GM12878 (cell line): ENCODE data around the gene SLC18A3.

Source experiments
- CBX5 ChIP-seq: sonication (generic); IDR thresholded peaks from 2 replicates; pipeline ENCODE4 v1.6.1; 2016; ENCODE audit warnings: low read depth, moderate library complexity, mild to moderate bottlenecking, inconsistent platforms
- ESRRA ChIP-seq: IDR thresholded peaks from 2 replicates; pipeline ENCODE4 v1.6.1; 2012; ENCODE audit warnings: mild to moderate bottlenecking, low read length, improper control_type of control experiment
- ETV6 ChIP-seq, 2 experiments: fragments of 450-650 bp in 1 of 2; IDR thresholded peaks in 1 of 2; conservative IDR thresholded peaks in 1 of 2; 2 replicates each; pipeline ENCODE4 v1.6.1; 2014; ENCODE audit warnings: antibody characterized with exemption in 1 of 2, borderline replicate concordance in 1 of 2, low read depth in 1 of 2, mild to moderate bottlenecking in 1 of 2, moderate library complexity in 1 of 2
- KAT2A ChIP-seq: conservative IDR thresholded peaks from 2 replicates; pipeline ENCODE4 v1.6.1; 2011; ENCODE audit warnings: low read depth, low read length; ENCODE audit not compliant: control insufficient read depth
- MYC ChIP-seq: IDR thresholded peaks from 2 replicates; pipeline ENCODE4 v1.6.1; 2011; ENCODE audit warnings: mild to moderate bottlenecking, low read length, moderate library complexity, inconsistent platforms; ENCODE audit not compliant: insufficient read depth, insufficient replicate concordance, insufficient read length, severe bottlenecking
- POLR2A ChIP-seq: IDR thresholded peaks from 2 replicates; pipeline ENCODE4 v1.6.1; 2011; ENCODE audit warnings: low read depth, mild to moderate bottlenecking, low read length
- RAD51 ChIP-seq: fragments of 450-650 bp; IDR thresholded peaks from 2 replicates; pipeline ENCODE4 v1.6.1; 2016; ENCODE audit warnings: moderate library complexity, mild to moderate bottlenecking, inconsistent platforms
- SMAD1 ChIP-seq: fragments of 450-650 bp; IDR thresholded peaks from 2 replicates; pipeline ENCODE4 v1.6.1; 2018; ENCODE audit warnings: mild to moderate bottlenecking, low read depth; ENCODE audit not compliant: partially characterized antibody
- STAT1 ChIP-seq: fragments of 450-650 bp; conservative IDR thresholded peaks from 2 replicates; pipeline ENCODE4 v1.6.1; 2014; ENCODE audit warnings: antibody characterized with exemption, mild to moderate bottlenecking
- ZNF24 ChIP-seq: fragments of 450-650 bp; IDR thresholded peaks from 2 replicates; pipeline ENCODE4 v1.6.1; 2017; ENCODE audit warnings: antibody characterized with exemption, mild to moderate bottlenecking
- ZZZ3 ChIP-seq: IDR thresholded peaks from 2 replicates; pipeline ENCODE4 v1.6.1; 2011; ENCODE audit warnings: low read depth; ENCODE audit not compliant: control insufficient read depth, insufficient read length
- TF ChIP-seq, protein P1 (sequence below), 3 experiments: IDR thresholded peaks in 2 of 3; conservative IDR thresholded peaks in 1 of 3; 2 replicates each; pipeline ENCODE4 v1.5.1; 2011; ENCODE audit warnings: low read depth in 3 of 3, low read length in 3 of 3, mild to moderate bottlenecking in 3 of 3, control low read depth in 2 of 3, moderate library complexity in 2 of 3, inconsistent platforms in 1 of 3, mixed read lengths in 1 of 3; ENCODE audit not compliant: control insufficient read depth in 2 of 3, insufficient read depth in 1 of 3; ENCODE audit errors: extremely low read depth in 1 of 3
- TF ChIP-seq, protein P2 (sequence below): IDR thresholded peaks from 2 replicates; pipeline ENCODE4 v1.6.1; 2011; ENCODE audit warnings: low read depth, low read length, improper control_type of control experiment, borderline replicate concordance
- TF ChIP-seq, protein P3 (sequence below): IDR thresholded peaks from 2 replicates; pipeline ENCODE4 v1.6.1; 2011; ENCODE audit warnings: low read depth, mild to moderate bottlenecking, low read length, moderate library complexity, borderline replicate concordance; ENCODE audit errors: extremely low read depth

DNA sequence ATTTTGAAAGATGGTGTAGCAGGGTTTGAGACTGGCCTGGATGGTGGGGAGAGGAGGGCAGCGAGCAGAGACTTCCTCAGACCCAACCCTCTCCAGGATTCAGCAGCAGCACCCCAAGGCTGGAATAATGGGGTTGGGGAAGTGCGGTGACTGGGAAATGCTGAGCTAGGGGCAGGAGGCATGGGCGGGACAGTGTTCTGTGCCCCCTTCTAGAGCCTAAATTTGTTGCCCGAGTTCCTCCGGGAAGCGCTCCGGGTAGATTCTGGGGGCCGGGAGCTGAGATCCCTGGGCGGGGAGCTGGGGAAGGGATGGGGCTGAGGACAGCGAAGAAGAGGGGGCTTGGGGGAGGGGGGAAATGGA lies 3.8 kb downstream of the SLC18A3 start, which contains the start of gene CHAT:
- TF ChIP-seq, protein P1, sequence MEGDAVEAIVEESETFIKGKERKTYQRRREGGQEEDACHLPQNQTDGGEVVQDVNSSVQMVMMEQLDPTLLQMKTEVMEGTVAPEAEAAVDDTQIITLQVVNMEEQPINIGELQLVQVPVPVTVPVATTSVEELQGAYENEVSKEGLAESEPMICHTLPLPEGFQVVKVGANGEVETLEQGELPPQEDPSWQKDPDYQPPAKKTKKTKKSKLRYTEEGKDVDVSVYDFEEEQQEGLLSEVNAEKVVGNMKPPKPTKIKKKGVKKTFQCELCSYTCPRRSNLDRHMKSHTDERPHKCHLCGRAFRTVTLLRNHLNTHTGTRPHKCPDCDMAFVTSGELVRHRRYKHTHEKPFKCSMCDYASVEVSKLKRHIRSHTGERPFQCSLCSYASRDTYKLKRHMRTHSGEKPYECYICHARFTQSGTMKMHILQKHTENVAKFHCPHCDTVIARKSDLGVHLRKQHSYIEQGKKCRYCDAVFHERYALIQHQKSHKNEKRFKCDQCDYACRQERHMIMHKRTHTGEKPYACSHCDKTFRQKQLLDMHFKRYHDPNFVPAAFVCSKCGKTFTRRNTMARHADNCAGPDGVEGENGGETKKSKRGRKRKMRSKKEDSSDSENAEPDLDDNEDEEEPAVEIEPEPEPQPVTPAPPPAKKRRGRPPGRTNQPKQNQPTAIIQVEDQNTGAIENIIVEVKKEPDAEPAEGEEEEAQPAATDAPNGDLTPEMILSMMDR (IDR thresholded peaks at IDR 0.05 in 2 of 3, conservative IDR thresholded peaks at IDR 0.05 in 1 of 3; ENCODE audit: control insufficient read depth in 2 of 3, extremely low read depth in 1 of 3, insufficient read depth in 1 of 3, low read depth in 3 of 3, low read length in 3 of 3): no peak
- TF ChIP-seq ESRRA (no peak), CBX5 (no peak), POLR2A (no peak), ETV6 (conservative IDR thresholded peaks at IDR 0.05 in 1 of 2, IDR thresholded peaks at IDR 0.05 in 1 of 2; ENCODE audit: borderline replicate concordance in 1 of 2, low read depth in 1 of 2) (no peak), KAT2A (no peak), RAD51 (no peak), STAT1 (no peak), SMAD1 (no peak), ZNF24 (no peak), ZZZ3 (no peak), MYC (no peak)
- TF ChIP-seq, protein P2, sequence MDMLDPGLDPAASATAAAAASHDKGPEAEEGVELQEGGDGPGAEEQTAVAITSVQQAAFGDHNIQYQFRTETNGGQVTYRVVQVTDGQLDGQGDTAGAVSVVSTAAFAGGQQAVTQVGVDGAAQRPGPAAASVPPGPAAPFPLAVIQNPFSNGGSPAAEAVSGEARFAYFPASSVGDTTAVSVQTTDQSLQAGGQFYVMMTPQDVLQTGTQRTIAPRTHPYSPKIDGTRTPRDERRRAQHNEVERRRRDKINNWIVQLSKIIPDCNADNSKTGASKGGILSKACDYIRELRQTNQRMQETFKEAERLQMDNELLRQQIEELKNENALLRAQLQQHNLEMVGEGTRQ: no peak
- TF ChIP-seq, protein P3, sequence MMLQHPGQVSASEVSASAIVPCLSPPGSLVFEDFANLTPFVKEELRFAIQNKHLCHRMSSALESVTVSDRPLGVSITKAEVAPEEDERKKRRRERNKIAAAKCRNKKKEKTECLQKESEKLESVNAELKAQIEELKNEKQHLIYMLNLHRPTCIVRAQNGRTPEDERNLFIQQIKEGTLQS: no peak
